Parathyroid adenoma (tissue), 2 donors: ENCODE results near the gene RAET1L.
"Not testable (repeated sequence)": the region's sequence is repeated elsewhere in the genome, so short reads cannot be mapped to it uniquely, and the experiment has no call there.

Experiments
- H2AFZ ChIP-seq: fragments of 300-600 bp; sonication (generic); one replicate; pipeline ENCODE4 v1.7.0; 2017; ENCODE audit warnings: antibody characterized with exemption, mild to moderate bottlenecking
- H3K27ac ChIP-seq: fragments of 300-600 bp; sonication (generic); one replicate; pipeline ENCODE4 v1.7.0; 2017
- H3K27me3 ChIP-seq: fragments of 300-600 bp; sonication (generic); one replicate; pipeline ENCODE4 v1.7.0; 2017; ENCODE audit warnings: low read length; ENCODE audit not compliant: control insufficient read depth, insufficient read depth
- H3K36me3 ChIP-seq: fragments of 300-600 bp; sonication (generic); one replicate; pipeline ENCODE4 v1.7.0; 2017; ENCODE audit warnings: low read length; ENCODE audit not compliant: control insufficient read depth, insufficient read depth
- H3K4me1 ChIP-seq: fragments of 300-600 bp; sonication (generic); one replicate; pipeline ENCODE4 v1.7.0; 2017; ENCODE audit warnings: control low read depth
- H3K4me2 ChIP-seq: fragments of 300-600 bp; sonication (generic); one replicate; pipeline ENCODE4 v1.7.0; 2017; ENCODE audit warnings: low read length
- H3K4me3 ChIP-seq: fragments of 300-600 bp; sonication (generic); one replicate; pipeline ENCODE4 v1.7.0; 2017; ENCODE audit warnings: low read depth, low read length
- H3K79me2 ChIP-seq: fragments of 300-600 bp; sonication (generic); one replicate; pipeline ENCODE4 v1.7.0; 2017; ENCODE audit warnings: control low read depth
- H3K9ac ChIP-seq: fragments of 300-600 bp; sonication (generic); one replicate; pipeline ENCODE4 v1.7.0; 2017; ENCODE audit warnings: mild to moderate bottlenecking
- H3K9me3 ChIP-seq: fragments of 300-600 bp; sonication (generic); one replicate; pipeline ENCODE4 v1.7.0; 2017; ENCODE audit warnings: low read length; ENCODE audit not compliant: control insufficient read depth
- TF ChIP-seq, protein P1 (sequence below): fragments of 300-600 bp; sonication (generic); IDR thresholded peaks from one replicate; pipeline ENCODE4 v1.7.0; 2017; ENCODE audit warnings: antibody characterized with exemption, mild to moderate bottlenecking
- donor health status: primary hyperparathyroidism.

Gene RAET1L

DNA sequence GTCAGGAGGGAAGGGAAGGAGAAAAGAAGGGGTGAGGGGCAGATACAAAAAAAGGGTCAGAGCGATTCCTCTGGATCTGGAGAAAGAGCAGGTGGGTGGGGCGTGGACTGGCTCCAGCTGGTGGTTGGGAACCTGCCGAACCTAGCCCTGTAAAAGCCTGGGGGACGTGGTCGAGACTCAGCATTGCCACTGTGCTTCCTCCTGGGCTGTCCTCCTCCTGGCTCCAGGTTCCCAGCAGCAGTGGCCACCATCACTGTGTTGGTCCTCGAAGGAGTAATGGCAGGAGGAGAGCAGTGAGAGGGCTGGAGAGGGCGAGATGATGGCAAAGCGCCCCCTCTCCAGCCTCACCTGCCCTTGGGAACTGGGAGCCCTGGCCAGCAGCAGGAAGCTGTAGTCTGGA is 3.5 kb upstream of the RAET1L start:
- Histone ChIP-seq H3K27me3 (no peaks in the 10 kb centered on the region), H3K36me3 (no peaks in the 10 kb centered on the region), H3K4me2 (no peak overlapping the region), H3K4me3 (no peak overlapping the region), H3K9ac (no peak overlapping the region), H3K79me2 (no peaks in the 10 kb centered on the region), H3K9me3 (no peaks in the 10 kb centered on the region), H2AFZ (no peak overlapping the region), H3K4me1 (no peaks in the 10 kb centered on the region), H3K27ac (no peak overlapping the region)
- TF ChIP-seq, protein P1, sequence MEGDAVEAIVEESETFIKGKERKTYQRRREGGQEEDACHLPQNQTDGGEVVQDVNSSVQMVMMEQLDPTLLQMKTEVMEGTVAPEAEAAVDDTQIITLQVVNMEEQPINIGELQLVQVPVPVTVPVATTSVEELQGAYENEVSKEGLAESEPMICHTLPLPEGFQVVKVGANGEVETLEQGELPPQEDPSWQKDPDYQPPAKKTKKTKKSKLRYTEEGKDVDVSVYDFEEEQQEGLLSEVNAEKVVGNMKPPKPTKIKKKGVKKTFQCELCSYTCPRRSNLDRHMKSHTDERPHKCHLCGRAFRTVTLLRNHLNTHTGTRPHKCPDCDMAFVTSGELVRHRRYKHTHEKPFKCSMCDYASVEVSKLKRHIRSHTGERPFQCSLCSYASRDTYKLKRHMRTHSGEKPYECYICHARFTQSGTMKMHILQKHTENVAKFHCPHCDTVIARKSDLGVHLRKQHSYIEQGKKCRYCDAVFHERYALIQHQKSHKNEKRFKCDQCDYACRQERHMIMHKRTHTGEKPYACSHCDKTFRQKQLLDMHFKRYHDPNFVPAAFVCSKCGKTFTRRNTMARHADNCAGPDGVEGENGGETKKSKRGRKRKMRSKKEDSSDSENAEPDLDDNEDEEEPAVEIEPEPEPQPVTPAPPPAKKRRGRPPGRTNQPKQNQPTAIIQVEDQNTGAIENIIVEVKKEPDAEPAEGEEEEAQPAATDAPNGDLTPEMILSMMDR = no peak

DNA sequence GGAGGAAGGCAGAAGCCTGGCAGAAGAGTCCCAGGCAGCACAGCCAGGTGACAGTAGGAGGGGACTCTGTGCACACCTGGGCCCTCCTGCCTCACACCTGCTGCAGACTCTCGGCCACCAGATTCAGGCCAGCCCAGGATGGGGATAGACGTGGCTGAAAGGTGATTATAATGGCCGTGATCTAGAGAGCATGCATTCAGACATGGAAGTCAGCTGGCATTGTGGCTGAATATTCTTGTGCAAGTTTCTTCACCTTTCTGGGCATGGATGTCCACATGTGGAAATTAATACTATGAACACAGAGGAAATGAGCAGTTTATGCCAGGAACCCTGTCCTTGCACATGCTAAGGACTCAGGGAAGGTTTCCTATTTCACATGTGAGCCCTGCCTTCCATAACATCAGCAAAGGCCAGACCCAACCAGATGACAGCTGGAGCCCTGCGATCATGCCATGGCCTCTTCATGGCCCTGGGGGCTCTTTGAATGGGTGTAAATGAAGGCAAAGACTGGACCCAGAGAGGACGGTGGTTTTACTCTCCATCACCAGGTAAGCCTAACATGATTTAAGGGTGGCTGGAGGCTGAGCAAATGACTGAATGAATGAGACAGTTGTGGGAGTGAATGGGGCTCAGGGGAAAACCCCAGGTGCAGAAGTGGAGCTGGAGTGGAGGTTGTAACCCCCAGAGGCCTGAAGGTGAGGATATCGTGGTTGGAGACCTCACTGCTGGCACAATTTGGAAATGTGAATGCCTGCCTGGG is 2.7 kb upstream of the RAET1L start:
- Histone ChIP-seq H3K4me3 (no peak overlapping the region), H3K27me3 (no peaks in the 10 kb centered on the region), H3K27ac (no peak overlapping the region), H3K4me2 (no peak overlapping the region), H3K4me1 (no peaks in the 10 kb centered on the region), H3K9ac (no peak overlapping the region), H2AFZ (no peak overlapping the region), H3K36me3 (no peaks in the 10 kb centered on the region), H3K79me2 (no peaks in the 10 kb centered on the region), H3K9me3 (no peaks in the 10 kb centered on the region)
- TF ChIP-seq, protein P1 = no peak

DNA sequence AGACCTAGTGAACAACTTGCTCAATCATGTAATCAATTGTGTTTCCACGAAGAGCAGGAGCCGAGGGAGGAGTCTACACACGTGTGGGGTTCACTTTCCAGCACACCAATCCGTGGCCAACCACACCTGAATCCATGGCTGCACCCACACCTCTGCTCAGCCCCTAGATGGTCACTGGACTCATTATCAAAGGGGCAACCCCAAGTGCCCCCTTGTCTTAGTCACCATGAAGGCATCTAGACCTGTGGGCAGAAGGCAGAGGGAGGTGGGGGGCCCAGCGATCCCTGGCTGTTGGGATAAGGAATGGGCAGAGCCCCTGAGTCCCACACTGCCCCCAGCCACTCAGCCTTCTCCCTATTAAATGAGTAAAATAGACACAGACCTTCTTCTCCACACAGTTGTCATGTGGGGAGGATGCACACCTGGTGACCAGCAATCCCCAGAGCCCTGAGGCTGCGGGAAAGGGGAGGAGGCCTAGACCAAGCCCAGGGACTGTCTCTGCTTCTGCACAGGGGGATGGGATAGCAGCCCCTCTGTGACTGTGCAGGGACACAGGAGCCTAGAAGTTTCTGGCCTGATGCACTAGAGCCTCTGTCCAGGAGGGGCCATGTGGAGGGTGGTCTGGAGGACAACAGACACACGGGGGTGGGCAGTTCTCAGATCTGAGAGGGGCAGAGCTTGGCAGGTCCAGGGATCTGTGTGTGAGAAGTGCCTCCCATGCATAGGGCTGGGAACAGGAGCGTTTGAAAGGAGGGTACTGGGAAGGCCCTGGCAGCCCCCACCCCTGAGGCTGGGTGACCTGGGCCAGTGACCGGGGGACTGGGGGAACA is 1.9 kb upstream of the RAET1L start:
- Histone ChIP-seq H3K27ac (no peak overlapping the region), H3K79me2 (no peaks in the 10 kb centered on the region), H3K36me3 (no peaks in the 10 kb centered on the region), H3K9me3 (no peaks in the 10 kb centered on the region), H3K9ac (no peak overlapping the region), H3K4me2 (no peak overlapping the region), H3K4me1 (no peaks in the 10 kb centered on the region), H3K4me3 (no peak overlapping the region), H3K27me3 (no peaks in the 10 kb centered on the region), H2AFZ (no peak overlapping the region)
- TF ChIP-seq, protein P1 = no peak

DNA sequence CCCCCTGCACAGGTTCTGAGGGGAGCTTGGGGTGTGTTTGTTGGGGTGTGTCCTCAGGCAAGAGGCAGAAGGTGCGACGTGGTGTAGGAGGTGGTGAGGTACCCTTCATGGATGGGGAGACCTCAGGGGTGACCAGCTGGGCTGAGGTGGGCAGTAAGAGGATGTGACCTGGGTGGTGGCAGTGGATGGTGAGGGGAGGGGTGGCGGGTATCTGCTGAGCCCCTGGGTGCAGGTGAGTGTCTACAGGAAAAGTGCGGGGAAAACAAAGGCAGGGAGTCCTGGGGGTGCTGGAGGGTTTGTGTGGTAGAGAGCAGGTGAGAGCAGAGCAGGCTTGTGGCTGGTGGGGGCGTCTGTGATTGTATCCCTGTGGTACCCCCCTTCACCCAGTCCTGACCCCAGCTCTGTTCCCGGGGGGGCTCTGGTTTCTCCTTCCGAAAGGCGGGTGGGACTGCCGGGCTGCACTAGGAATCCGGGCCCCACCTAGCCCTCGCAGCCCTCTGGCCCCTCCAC is 631 bp downstream of the RAET1L start:
- Histone ChIP-seq H3K9me3 (no peaks in the 10 kb centered on the region), H3K4me1 (no peaks in the 10 kb centered on the region), H3K9ac (no peak overlapping the region), H3K27me3 (no peaks in the 10 kb centered on the region), H2AFZ (no peak overlapping the region), H3K79me2 (no peaks in the 10 kb centered on the region), H3K36me3 (no peaks in the 10 kb centered on the region), H3K27ac (no peak overlapping the region), H3K4me2 (no peak overlapping the region), H3K4me3 (no peak overlapping the region)
- TF ChIP-seq, protein P1 = no peak

DNA sequence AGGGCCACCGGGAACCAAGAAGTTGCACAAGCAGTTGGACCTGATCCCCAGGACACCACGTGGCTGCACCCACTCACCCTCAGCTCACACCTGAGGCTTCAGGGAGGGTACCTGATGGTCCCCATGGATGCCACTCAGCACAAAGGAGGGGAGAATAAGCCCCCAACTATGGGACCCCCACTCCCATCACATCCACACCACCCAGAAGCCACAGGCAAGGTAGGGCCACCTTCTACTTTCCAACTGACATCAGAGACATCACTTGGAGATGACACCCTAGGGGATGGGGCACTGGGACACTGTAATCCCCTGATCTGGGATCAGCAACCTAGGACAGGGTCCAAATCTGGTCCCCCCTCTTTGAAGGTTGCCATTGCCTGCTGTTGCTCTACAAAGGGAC is 1.3 kb downstream of the RAET1L start:
- H3K27me3 ChIP-seq, H3K79me2 ChIP-seq, H3K27ac ChIP-seq, H3K9ac ChIP-seq, H3K4me2 ChIP-seq, H3K36me3 ChIP-seq, H3K4me1 ChIP-seq, H3K9me3 ChIP-seq, H2AFZ ChIP-seq, H3K4me3 ChIP-seq: not testable (repeated sequence)

DNA sequence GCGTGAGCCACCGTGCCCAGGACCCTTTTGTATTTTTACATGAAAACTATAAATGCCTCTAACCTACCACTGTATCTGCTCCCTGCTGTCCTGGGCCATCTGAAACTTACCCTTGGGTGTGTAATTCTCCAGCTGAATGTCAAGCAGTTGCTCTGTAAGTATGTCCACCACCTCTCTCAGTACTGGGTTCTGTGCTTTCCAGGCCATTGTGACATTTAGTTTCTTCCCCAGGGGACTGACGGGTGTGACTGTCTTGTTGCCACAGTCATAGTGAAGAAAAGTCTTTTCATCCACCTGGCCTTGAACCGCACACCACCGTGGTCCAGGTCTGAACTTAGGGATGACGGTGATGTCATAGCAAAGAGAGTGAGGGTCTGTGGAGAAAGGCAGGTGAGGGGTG is 3.5 kb downstream of the RAET1L start:
- H3K27ac ChIP-seq = not testable (repeated sequence)

More for the DNA sequence above, 3.5 kb downstream of the RAET1L start:
- not testable (repeated sequence) for H3K4me1 ChIP-seq, H3K27me3 ChIP-seq, H2AFZ ChIP-seq, H3K9me3 ChIP-seq, H3K9ac ChIP-seq, H3K36me3 ChIP-seq, H3K79me2 ChIP-seq, H3K4me3 ChIP-seq, H3K4me2 ChIP-seq
